Measurements from ENCODE around the gene CD247.

The CD247 gene

DNA sequence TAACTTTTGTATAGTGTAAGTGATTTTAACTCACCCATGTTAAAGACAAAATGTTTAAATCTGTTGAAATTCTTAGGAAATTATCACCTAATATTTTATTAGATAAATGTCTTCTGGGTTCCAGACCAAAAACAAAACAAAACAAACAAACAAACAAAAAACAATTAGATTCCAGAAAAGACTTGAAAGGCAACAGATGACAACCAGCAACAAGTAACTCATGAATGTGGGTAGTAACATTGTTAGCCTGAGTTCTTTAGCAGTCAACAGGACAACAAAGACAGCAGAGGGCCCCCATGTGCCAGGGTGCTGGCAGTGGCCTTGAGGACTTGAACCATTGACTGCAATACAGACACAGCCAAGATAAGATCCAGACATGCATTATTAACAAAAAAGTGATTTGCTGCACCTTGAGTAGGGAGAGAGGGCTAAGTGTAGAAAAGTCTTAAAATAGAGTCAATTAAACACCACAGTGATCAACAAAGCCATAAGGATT is 2.4 kb upstream of the CD247 start:
- DNase-seq (ENCODE audit: low spot score) = no peak
- in situ Hi-C loops (cut with MboI; ENCODE audit: low pct_unique_long_range_greater_than_20kb, low sequenced_read_pairs, unreplicated experiment) = no loop called here
- TF ChIP-seq, protein P1, sequence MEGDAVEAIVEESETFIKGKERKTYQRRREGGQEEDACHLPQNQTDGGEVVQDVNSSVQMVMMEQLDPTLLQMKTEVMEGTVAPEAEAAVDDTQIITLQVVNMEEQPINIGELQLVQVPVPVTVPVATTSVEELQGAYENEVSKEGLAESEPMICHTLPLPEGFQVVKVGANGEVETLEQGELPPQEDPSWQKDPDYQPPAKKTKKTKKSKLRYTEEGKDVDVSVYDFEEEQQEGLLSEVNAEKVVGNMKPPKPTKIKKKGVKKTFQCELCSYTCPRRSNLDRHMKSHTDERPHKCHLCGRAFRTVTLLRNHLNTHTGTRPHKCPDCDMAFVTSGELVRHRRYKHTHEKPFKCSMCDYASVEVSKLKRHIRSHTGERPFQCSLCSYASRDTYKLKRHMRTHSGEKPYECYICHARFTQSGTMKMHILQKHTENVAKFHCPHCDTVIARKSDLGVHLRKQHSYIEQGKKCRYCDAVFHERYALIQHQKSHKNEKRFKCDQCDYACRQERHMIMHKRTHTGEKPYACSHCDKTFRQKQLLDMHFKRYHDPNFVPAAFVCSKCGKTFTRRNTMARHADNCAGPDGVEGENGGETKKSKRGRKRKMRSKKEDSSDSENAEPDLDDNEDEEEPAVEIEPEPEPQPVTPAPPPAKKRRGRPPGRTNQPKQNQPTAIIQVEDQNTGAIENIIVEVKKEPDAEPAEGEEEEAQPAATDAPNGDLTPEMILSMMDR (IDR thresholded peaks at IDR 0.05; ENCODE audit: extremely low read depth, insufficient read depth, missing control alignments) = no peak

DNA sequence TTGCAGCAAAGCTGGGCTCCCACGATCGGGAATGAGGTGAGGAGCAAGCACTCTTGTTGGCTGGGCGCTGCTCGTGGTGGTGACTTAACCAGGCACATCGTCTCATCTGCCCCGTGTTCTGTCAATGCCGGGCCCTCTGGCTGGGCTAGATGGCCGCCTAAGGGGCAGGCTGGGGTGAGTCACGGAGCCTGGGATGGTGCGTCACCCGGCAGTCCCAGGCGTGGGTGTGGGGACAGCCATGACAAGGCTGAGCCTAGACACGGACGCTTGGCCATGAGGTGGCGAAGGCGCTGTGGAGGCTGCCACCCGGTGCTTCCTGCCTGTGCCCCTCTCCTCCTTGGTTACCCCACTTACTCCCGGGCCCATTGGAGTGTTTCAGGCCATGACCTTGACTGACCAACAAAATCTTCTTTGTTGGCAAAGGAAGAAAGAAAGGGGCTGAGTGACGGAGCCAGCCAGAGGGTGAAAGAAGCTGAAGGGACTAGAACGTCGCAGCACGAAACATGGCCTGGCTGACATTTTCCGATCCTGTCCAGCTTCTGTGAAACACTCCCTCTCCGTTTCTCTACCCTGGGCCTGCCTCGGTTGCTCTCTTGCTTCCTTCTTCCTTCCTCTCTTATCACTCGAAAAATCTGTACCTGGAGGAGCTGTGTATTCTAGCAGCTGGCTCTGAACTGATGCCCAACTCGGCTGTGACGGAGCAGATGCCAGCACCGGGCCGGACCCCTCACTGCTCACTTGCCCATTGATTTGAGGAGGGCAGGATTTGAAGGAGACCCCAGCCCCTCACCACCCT is 596 bp downstream of the CD247 start:
- in situ Hi-C loops (cut with MboI; ENCODE audit: low pct_unique_long_range_greater_than_20kb, low sequenced_read_pairs, unreplicated experiment) = no loop called here
- TF ChIP-seq, protein P1 (IDR thresholded peaks at IDR 0.05; ENCODE audit: extremely low read depth, insufficient read depth, missing control alignments) = no peak
- DNase-seq (ENCODE audit: low spot score) = no peak

DNA sequence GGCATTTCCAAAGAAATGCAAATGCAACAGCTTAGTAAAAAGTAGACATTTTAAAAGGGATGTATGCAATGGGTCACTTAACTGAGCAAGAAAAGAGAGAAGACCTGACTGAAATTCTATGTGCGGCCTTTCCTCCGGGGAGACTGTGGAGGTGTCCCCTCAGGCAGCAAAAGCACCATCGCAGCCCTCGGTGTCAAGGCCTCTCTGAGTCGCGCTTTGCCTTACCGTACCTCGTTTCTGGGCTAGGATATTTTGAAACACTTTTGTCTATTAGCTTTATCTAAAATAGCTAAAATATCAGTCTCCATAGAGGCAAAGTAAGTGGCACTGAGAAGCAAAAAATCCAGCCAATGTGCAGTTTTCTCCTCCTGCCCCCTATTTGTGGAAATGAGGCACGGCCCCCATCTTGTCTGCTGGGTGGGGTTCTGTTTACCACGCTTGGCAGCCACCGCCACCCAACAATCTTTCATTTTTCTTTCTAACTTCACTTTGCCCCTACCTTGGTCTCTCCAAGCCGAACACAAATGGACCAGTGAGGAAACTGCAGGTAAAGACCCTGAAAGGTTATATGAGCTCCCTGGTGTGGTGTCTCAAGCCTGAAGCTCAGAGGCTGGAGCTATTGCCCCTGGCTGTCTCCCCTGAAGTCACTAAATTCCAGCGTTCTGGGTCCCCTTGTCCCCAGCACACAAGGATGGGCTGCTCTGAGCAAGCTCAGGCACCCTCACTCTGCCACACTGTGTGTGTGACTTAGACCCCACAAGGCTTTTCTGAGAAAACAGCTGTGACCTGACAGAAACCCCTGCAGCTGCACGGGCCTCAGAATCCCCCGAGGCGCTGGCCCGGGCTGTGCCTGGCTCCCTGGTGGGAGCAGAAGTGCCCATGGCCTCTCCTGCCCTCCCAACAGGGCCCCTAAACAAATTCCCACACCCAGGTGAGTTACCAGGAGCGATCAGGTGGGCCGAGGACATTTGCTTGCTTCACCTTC is 1.6 kb downstream of the CD247 start:
- DNase-seq (ENCODE audit: low spot score) = no peak
- in situ Hi-C loops (cut with MboI; ENCODE audit: low pct_unique_long_range_greater_than_20kb, low sequenced_read_pairs, unreplicated experiment) = no loop called here
- TF ChIP-seq, protein P1 (IDR thresholded peaks at IDR 0.05; ENCODE audit: extremely low read depth, insufficient read depth, missing control alignments) = no peak

DNA sequence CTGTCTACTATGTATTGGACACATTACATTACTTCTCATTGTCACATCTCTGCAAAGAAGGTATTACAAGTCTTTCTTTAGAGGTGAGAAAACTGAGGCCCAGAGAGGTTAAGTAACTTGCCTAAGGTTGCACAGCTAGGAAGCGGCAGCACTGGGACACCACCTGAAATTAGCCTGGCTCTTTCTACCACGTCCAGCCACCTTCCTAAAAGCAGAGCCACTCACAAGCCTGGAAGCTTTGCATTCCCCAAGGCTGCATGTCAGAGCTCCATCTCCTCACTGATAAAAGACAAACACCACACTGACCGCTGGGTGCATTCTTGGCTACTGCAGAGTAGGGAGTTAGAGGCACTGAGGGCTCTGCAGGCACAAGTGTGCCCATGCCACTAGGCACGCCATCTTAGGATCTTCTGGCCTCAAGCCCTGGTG is 2.4 kb downstream of the CD247 start:
- in situ Hi-C loops (cut with MboI; ENCODE audit: low pct_unique_long_range_greater_than_20kb, low sequenced_read_pairs, unreplicated experiment) = no loop called here
- no peak for DNase-seq (ENCODE audit: low spot score)
- TF ChIP-seq, protein P1 (IDR thresholded peaks at IDR 0.05; ENCODE audit: extremely low read depth, insufficient read depth, missing control alignments) = no peak

DNA sequence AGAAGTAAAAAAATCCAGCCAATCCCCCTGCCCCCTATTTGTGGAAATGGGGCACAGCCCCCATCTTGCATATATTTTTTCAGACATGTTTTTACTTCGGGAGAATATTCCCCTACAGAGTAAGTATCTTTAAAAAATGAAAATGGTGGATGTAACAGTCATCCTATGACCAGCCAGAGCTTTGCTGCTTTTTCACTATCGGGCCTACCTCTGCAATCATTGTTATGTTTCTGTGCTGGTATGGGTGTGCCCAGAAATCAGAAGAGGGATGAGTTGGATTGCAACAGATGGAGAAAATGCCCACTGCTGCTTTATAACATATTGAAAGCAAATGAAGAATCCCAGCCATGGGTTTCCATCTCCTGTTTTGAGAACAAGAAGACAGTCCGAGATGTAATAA is 2.9 kb downstream of the CD247 start:
- DNase-seq (ENCODE audit: low spot score) = no peak
- in situ Hi-C loops (cut with MboI; ENCODE audit: low pct_unique_long_range_greater_than_20kb, low sequenced_read_pairs, unreplicated experiment) = no loop called here
- TF ChIP-seq, protein P1 (IDR thresholded peaks at IDR 0.05; ENCODE audit: extremely low read depth, insufficient read depth, missing control alignments) = no peak

DNA sequence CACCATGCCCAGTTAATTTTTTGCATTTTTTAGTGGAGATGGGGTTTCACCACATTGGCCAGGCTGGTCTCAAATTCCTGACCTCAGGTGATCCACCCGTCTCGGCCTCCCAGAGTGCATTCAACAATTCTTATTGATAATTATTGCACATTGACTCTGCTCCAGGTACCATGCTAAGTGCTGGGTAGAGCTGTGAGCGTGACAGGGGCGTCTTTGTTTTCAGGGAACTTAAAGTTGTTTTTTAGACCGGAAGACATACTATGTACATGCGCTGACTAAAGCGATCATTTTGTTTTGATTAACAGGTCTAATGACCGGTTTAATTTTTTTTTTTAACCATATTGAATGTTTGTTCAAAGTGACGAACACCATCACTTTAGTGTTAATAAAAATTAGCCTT is 4.0 kb downstream of the CD247 start:
- in situ Hi-C loops (cut with MboI; ENCODE audit: low pct_unique_long_range_greater_than_20kb, low sequenced_read_pairs, unreplicated experiment) = no loop called here
- TF ChIP-seq, protein P1 (IDR thresholded peaks at IDR 0.05; ENCODE audit: extremely low read depth, insufficient read depth, missing control alignments) = no peak
- no peak for DNase-seq (ENCODE audit: low spot score)
